H1 (cell line): Measurements from ENCODE around the gene METRN. TPM values are rescaled to one million over a fixed set of nuclear protein-coding genes. Genes with fewer than 3 reads are reported as not detected.

ENCODE experiments used
- CTCF ChIA-PET: fragments of 300-600 bp; sonication (Branson Sonifier 250); formaldehyde crosslinking; loops from one replicate; lab custom pipeline; 2021; ENCODE audit not compliant: partially characterized antibody; lab: Charles Lee
- POLR2A ChIA-PET: fragments of 300-600 bp; sonication (Branson Sonifier 250); formaldehyde crosslinking; loops from one replicate; lab custom pipeline; 2021; ENCODE audit warnings: inconsistent platforms; ENCODE audit not compliant: partially characterized antibody; lab: Charles Lee
- DNase-seq, 2 experiments: peaks; one replicate each; pipeline versions ENCODE4 v3.0.0 to v3.0.0-alpha.2; 2010 to 2022; ENCODE audit warnings: low spot score in 2 of 2, low read depth in 1 of 2, mixed read lengths in 1 of 2
- FAIRE-seq: peaks from 2 replicates; lab custom pipeline; 2011; peaks lifted over from hg19 to GRCh38; lab: Jason Lieb, UNC
- H2AFZ ChIP-seq: 2 replicates; pipeline ENCODE4 v1.8.1; 2012; ENCODE audit warnings: low read length, inconsistent platforms
- H2AK5ac ChIP-seq: 2 replicates; pipeline ENCODE4 v1.6.1; 2013; ENCODE audit warnings: low read depth, low read length
- H2BK120ac ChIP-seq: replicated peaks from 2 replicates; pipeline ENCODE3; 2013; ENCODE audit warnings: low read depth, low read length, inconsistent platforms
- H2BK12ac ChIP-seq: 2 replicates; pipeline ENCODE4 v1.6.1; 2013; ENCODE audit warnings: low read depth, low read length
- H2BK15ac ChIP-seq: 2 replicates; pipeline ENCODE4 v1.6.1; 2013; ENCODE audit warnings: low read length
- H2BK20ac ChIP-seq: 2 replicates; pipeline ENCODE4 v1.6.1; 2013; ENCODE audit warnings: low read length
- H2BK5ac ChIP-seq: 2 replicates; pipeline ENCODE4 v1.6.1; 2013; ENCODE audit warnings: low read depth, low read length
- H3K14ac ChIP-seq: 2 replicates; pipeline ENCODE4 v1.6.1; 2013; ENCODE audit warnings: inconsistent platforms; ENCODE audit not compliant: insufficient read length
- H3K18ac ChIP-seq: 2 replicates; pipeline ENCODE4 v1.6.1; 2013; ENCODE audit warnings: low read length; ENCODE audit errors: extremely low read depth
- H3K23ac ChIP-seq: 2 replicates; pipeline ENCODE4 v1.6.1; 2013; ENCODE audit warnings: inconsistent platforms; ENCODE audit not compliant: insufficient read length
- H3K23me2 ChIP-seq: 2 replicates; pipeline ENCODE4 v1.6.1; 2013; ENCODE audit warnings: low read depth, low read length
- H3K27ac ChIP-seq: 2 replicates; pipeline ENCODE4 v1.6.1; 2011; ENCODE audit warnings: low read depth, low read length, inconsistent platforms
- H3K27me3 ChIP-seq, 4 experiments: replicated peaks in 1 of 4; 1 replicate in 1 of 4; 2 replicates in 3 of 4; pipeline versions ENCODE4 v1.6.1 to v1.8.1; 2011 to 2013; ENCODE audit warnings: low read length in 3 of 4, mild to moderate bottlenecking in 3 of 4, inconsistent platforms in 2 of 4, mixed read lengths in 2 of 4, moderate library complexity in 1 of 4; ENCODE audit not compliant: control insufficient read depth in 3 of 4, insufficient read depth in 3 of 4; ENCODE audit errors: extremely low read depth in 1 of 4
- H3K36me3 ChIP-seq, 4 experiments: 2 replicates each; pipeline versions ENCODE4 v1.6.1 to v1.8.1; 2011 to 2013; ENCODE audit warnings: mild to moderate bottlenecking in 4 of 4, low read length in 3 of 4, moderate library complexity in 2 of 4, control low read depth in 1 of 4, inconsistent platforms in 1 of 4; ENCODE audit not compliant: insufficient read depth in 4 of 4, control insufficient read depth in 2 of 4
- H3K4ac ChIP-seq: replicated peaks from 2 replicates; pipeline ENCODE3; 2013; ENCODE audit warnings: low read length, low read depth, mixed read lengths, inconsistent platforms; ENCODE audit not compliant: insufficient read length
- H3K4me1 ChIP-seq, 4 experiments: replicated peaks in 1 of 4; 1 replicate in 1 of 4; 2 replicates in 3 of 4; pipeline versions ENCODE4 v1.6.1 to v1.8.1; 2011 to 2013; ENCODE audit warnings: low read length in 3 of 4, inconsistent platforms in 2 of 4, mixed read lengths in 1 of 4; ENCODE audit not compliant: insufficient read depth in 4 of 4, control insufficient read depth in 3 of 4
- H3K4me2 ChIP-seq, 2 experiments: 2 replicates each; pipeline versions ENCODE4 v1.6.1 to v1.8.1; 2011 to 2013; ENCODE audit warnings: low read depth in 2 of 2, low read length in 2 of 2, control low read depth in 1 of 2, inconsistent platforms in 1 of 2, mild to moderate bottlenecking in 1 of 2; ENCODE audit not compliant: insufficient read depth in 1 of 2
- H3K4me3 ChIP-seq, 4 experiments: fragments of 200-600, 300-600 bp in 1 of 4; sonication (generic), shearing (Covaris generic), sonication (Bioruptor Twin) in 1 of 4; 2 replicates each; pipeline versions ENCODE4 v1.5.1 to v1.8.1; 2011 to 2016; ENCODE audit warnings: low read length in 4 of 4, low read depth in 3 of 4, control low read depth in 2 of 4, inconsistent platforms in 2 of 4, mild to moderate bottlenecking in 2 of 4, mixed read lengths in 1 of 4, moderate library complexity in 1 of 4; ENCODE audit not compliant: insufficient read depth in 2 of 4; ENCODE audit errors: extremely low read depth in 1 of 4
- H3K56ac ChIP-seq: replicated peaks from 2 replicates; pipeline ENCODE3; 2013; ENCODE audit warnings: low read depth, mild to moderate bottlenecking, mixed read lengths, low read length, inconsistent platforms; ENCODE audit not compliant: insufficient read length
- H3K79me1 ChIP-seq: 2 replicates; pipeline ENCODE4 v1.6.1; 2013; ENCODE audit warnings: low read depth, low read length, control low read depth
- H3K79me2 ChIP-seq, 2 experiments: 2 replicates each; pipeline versions ENCODE4 v1.6.1 to v1.8.1; 2012 to 2013; ENCODE audit warnings: low read length in 2 of 2, mild to moderate bottlenecking in 2 of 2, inconsistent platforms in 1 of 2; ENCODE audit not compliant: insufficient read depth in 2 of 2, control insufficient read depth in 1 of 2
- H3K9ac ChIP-seq, 4 experiments: replicated peaks in 1 of 4; 1 replicate in 1 of 4; 2 replicates in 3 of 4; pipeline versions ENCODE4 v1.6.1 to v1.8.1; 2011 to 2013; ENCODE audit warnings: low read depth in 3 of 4, low read length in 3 of 4, control low read depth in 2 of 4, mild to moderate bottlenecking in 2 of 4, moderate library complexity in 2 of 4, inconsistent platforms in 1 of 4; ENCODE audit errors: extremely low read depth in 1 of 4
- H3K9me3 ChIP-seq, 2 experiments: 2 replicates each; pipeline versions ENCODE4 v1.6.1 to v1.8.1; 2012 to 2013; ENCODE audit warnings: mild to moderate bottlenecking in 2 of 2, moderate library complexity in 2 of 2, control low read depth in 1 of 2, inconsistent platforms in 1 of 2, low read depth in 1 of 2, low read length in 1 of 2, mixed read lengths in 1 of 2; ENCODE audit not compliant: insufficient read depth in 2 of 2
- H4K20me1 ChIP-seq, 2 experiments: replicated peaks in 1 of 2; 2 replicates each; pipeline versions ENCODE3 to v1.8.1; 2011 to 2013; ENCODE audit warnings: inconsistent platforms in 2 of 2, low read length in 2 of 2, mild to moderate bottlenecking in 1 of 2; ENCODE audit not compliant: insufficient read depth in 2 of 2, control insufficient read depth in 1 of 2
- H4K5ac ChIP-seq: 2 replicates; pipeline ENCODE4 v1.6.1; 2013; ENCODE audit warnings: low read length, low read depth, mixed read lengths, inconsistent platforms; ENCODE audit not compliant: insufficient read length
- H4K8ac ChIP-seq: 2 replicates; pipeline ENCODE4 v1.8.0; 2013; ENCODE audit warnings: mild to moderate bottlenecking, moderate library complexity, low read length, inconsistent platforms; ENCODE audit not compliant: insufficient read depth; ENCODE audit errors: extremely low read depth
- H4K91ac ChIP-seq: replicated peaks from 2 replicates; pipeline ENCODE3; 2013; ENCODE audit warnings: low read length, mixed read lengths, inconsistent platforms; ENCODE audit not compliant: insufficient read length
- ATF2 ChIP-seq: IDR thresholded peaks from 2 replicates; pipeline ENCODE4 v1.6.1; 2012; ENCODE audit warnings: low read length, inconsistent platforms
- ATF3 ChIP-seq: IDR thresholded peaks from 2 replicates; pipeline ENCODE4 v1.6.1; 2011; ENCODE audit warnings: low read depth, mild to moderate bottlenecking, low read length; ENCODE audit not compliant: insufficient read depth
- GTF2F1 ChIP-seq: IDR thresholded peaks from 2 replicates; pipeline ENCODE4 v1.6.1; 2012; ENCODE audit warnings: low read depth, low read length, improper control_type of control experiment, borderline replicate concordance
- JUN ChIP-seq: IDR thresholded peaks from 2 replicates; pipeline ENCODE4 v1.6.1; 2011; ENCODE audit warnings: low read depth, mild to moderate bottlenecking, improper control_type of control experiment, low read length
- KDM5A ChIP-seq: fragments of 200-600 bp; IDR thresholded peaks from 2 replicates; pipeline ENCODE4 v1.7.1; 2012; ENCODE audit warnings: mild to moderate bottlenecking, low read length, inconsistent platforms, mixed read lengths
- NANOG ChIP-seq: IDR thresholded peaks from 2 replicates; pipeline ENCODE4 v1.6.1; 2011; ENCODE audit warnings: low read length, low read depth, mild to moderate bottlenecking, inconsistent platforms; ENCODE audit not compliant: insufficient read depth, poor library complexity, severe bottlenecking
- RAD21 ChIP-seq, 2 experiments: IDR thresholded peaks in 1 of 2; conservative IDR thresholded peaks in 1 of 2; 2 replicates each; pipeline ENCODE4 v1.6.1; 2011; ENCODE audit warnings: low read depth in 2 of 2, low read length in 2 of 2, improper control_type of control experiment in 1 of 2, inconsistent platforms in 1 of 2, mild to moderate bottlenecking in 1 of 2, moderate library complexity in 1 of 2
- SIN3A ChIP-seq, 2 experiments: IDR thresholded peaks in 1 of 2; conservative IDR thresholded peaks in 1 of 2; 2 replicates each; pipeline ENCODE4 v1.6.1; 2011 to 2012; ENCODE audit warnings: low read length in 2 of 2, improper control_type of control experiment in 1 of 2, low read depth in 1 of 2, mild to moderate bottlenecking in 1 of 2
- TAF1 ChIP-seq: IDR thresholded peaks from 2 replicates; pipeline ENCODE4 v1.6.1; 2011; ENCODE audit warnings: mild to moderate bottlenecking, low read depth, low read length
- WGBS, 2 experiments: shearing (Covaris generic) in 1 of 2; methylation state at CpG; one replicate each; pipeline versions ENCODE4 v1.1.6 to v1.1.7; 2013 to 2015; ENCODE audit warnings: low lambda C conversion rate in 2 of 2, mixed read lengths in 2 of 2, inconsistent platforms in 1 of 2, low coverage in 1 of 2, missing lambda C conversion rate in 1 of 2; ENCODE audit not compliant: insufficient replicate concordance in 2 of 2, insufficient coverage in 1 of 2, insufficient read length in 1 of 2; ENCODE audit errors: extremely low coverage in 1 of 2, missing lambda C conversion rate in 1 of 2; 5-methylcytosine and 5-hydroxymethylcytosine counted together
- polyA plus RNA-seq, 7 experiments: library from polyadenylated mRNA; depleted of rRNA in 3 of 7; stranded (reverse) in 5 of 7; unstranded in 2 of 7; fragments of >200 nt in 5 of 7; fragments of 200-250 nt in 2 of 7; gene quantifications; 1 replicate in 5 of 7; 2 replicates in 1 of 7; 4 replicates in 1 of 7; pipeline versions ENCODE4 v1.2.1 to v1.2.3, GENCODE V29; 2011 to 2013; ENCODE audit warnings: missing spikeins in 2 of 7, mixed read lengths in 2 of 7
- total RNA-seq: library from RNA; stranded (reverse); fragmentation: NEBNext Ultra II Directional; extraction: Animal tissue kit (Norgen Biotek cat#: 25700); gene quantifications from 2 replicates; pipeline ENCODE4 v1.2.1, GENCODE V29; 2021

The METRN gene
- total and polyA plus RNA-seq, 2 of the 8 experiments (the other 6 are each of a cell fraction or from before 2014, with no cell fraction given) = 18.7 to 25.8 TPM

- peak overlapping the region; percentile 80; the same call in 1 of the 2 replicates for H4K8ac ChIP-seq
- 83% methylated on average over 22 of the region's 23 CpGs; no CpG with 5 or more reads in 1 of the 2 experiments for WGBS, 2 experiments
- no peak overlapping the region for H2BK120ac ChIP-seq
- H3K36me3 ChIP-seq = peaks cover 11 to 22% (median 16%) of the 10 kb centered on the region in 4 experiments
- H3K56ac ChIP-seq = no peak overlapping the region
- no peak overlapping the region; the same call in 1 of the 2 replicates for H2BK20ac ChIP-seq
- peak overlapping the region; percentile 46; the same call in 1 of the 2 replicates for H2BK15ac ChIP-seq
- H3K23ac ChIP-seq = no peak overlapping the region
- no peak overlapping the region for H3K9ac ChIP-seq
- DNase-seq = peak in 1 of 2 experiments; percentile 63
- H3K79me2 ChIP-seq = peaks cover 0 to 10% of the 10 kb centered on the region in 2 experiments; a peak in 1 of 4 replicates
- no peak overlapping the region for H4K5ac ChIP-seq
- peaks cover 6% of the 10 kb centered on the region; the same call in 1 of the 2 replicates for H3K79me1 ChIP-seq
- H2BK12ac ChIP-seq = peak overlapping the region; percentile 96; the same call in 1 of the 2 replicates
- POLR2A ChIA-PET = interaction anchor here (1.4 to 13.3 kb wide), 7 partner anchors 7 to 126 kb away, joined by 4 to 214 read pairs (median 14); partner anchors contain the start of genes CHTF18, JMJD8, RHOT2 and RPUSD1
- no peak overlapping the region for H2AFZ ChIP-seq
- peaks cover 0 to 2% (median 0%) of the 10 kb centered on the region in 4 experiments; a peak in 2 of 7 replicates for H3K27me3 ChIP-seq
- peak overlapping the region; percentile 48; the same call in 1 of the 2 replicates for H3K18ac ChIP-seq
- peaks cover 2 to 28% of the 10 kb centered on the region in 2 experiments for H4K20me1 ChIP-seq
- peaks cover 0 to 37% (median 31%) of the 10 kb centered on the region in 4 experiments; a peak in 6 of 7 replicates for H3K4me1 ChIP-seq
- 0 out of 8 replicates have a peak overlapping the region, but pooled peaks of 1 of the 4 experiments have one; percentile 8 for H3K4me3 ChIP-seq
- no peak overlapping the region for H3K4ac ChIP-seq
- FAIRE-seq = no peak
- peak overlapping the region; percentile 26; the same call in 1 of the 2 replicates for H2BK5ac ChIP-seq
- CTCF ChIA-PET = interaction anchor here (1.7 to 12.0 kb wide), 4 partner anchors 9 to 94 kb away, joined by 4 to 75 read pairs (median 6); partner anchors contain the start of genes RHOT2 and WDR24
- H3K14ac ChIP-seq = no peak overlapping the region
- peak overlapping the region; percentile 11 to 52 for H3K4me2 ChIP-seq
- no peak overlapping the region for H3K27ac ChIP-seq
- no peaks in the 10 kb centered on the region for H3K9me3 ChIP-seq
- H3K23me2 ChIP-seq = peaks cover 15% of the 10 kb centered on the region
- H4K91ac ChIP-seq = peak overlapping the region; percentile 73
- H2AK5ac ChIP-seq = peak overlapping the region; percentile 75; the same call in 1 of the 2 replicates
- TF ChIP-seq SIN3A (conservative IDR thresholded peaks at IDR 0.05 in 1 of 2, IDR thresholded peaks at IDR 0.05 in 1 of 2; ENCODE audit: low read depth in 1 of 2, low read length in 2 of 2) (no peak), TAF1 (no peak), GTF2F1 (no peak), ATF2 (no peak), KDM5A (no peak), RAD21 (IDR thresholded peaks at IDR 0.05 in 1 of 2, conservative IDR thresholded peaks at IDR 0.05 in 1 of 2; ENCODE audit: low read depth in 2 of 2, low read length in 2 of 2) (no peak), NANOG (no peak), ATF3 (no peak), JUN (no peak)
Measured at GRCh38 chr16:676913-677312, 38.0 kb upstream of the METRN start.
